ENCODE results near the gene CREBBP. TPM values are rescaled to one million over a fixed set of nuclear protein-coding genes. Genes with fewer than 3 reads are reported as not detected.

Gene CREBBP
- total and polyA plus RNA-seq, 2 donors (not counting 1 experiment from before 2014, with no cell fraction given) = 6.1 to 22.6 TPM

DNA sequence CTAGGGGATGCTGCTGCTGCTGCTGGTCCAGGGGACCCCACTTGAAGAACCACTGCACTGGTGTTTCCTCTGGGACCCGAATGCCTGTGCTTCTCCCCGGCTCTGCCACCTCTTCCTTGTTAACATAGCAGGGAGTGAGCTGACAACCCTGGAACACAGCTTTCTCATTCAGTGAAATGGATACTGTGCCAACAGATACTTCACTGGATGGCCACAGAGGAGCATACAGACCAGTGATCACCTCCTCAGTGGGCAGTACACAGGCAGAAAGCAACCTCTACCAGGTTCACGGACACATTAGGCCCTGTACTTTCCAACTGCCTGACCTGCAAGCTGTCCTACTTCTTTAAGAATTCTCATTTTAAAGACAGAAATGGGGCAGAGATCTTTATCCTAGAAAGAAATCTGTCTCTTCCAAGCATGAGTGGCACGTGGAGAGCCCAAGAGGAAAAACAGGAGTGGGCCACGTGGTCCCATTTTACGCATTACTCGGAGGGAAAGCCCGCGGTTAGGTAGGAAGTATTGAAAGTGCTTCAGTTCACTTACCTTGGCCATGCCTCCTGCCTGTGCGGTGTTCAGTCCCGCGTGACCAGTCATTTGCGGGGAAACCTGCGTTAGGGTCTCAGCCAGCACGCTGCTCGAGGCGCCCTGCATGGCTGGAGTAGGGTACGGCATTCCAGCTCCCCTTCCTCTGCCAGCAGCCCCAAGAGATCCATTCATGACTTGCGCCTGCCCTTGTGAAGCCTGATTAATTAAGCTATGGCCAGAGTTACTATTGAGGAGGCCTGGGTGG is 30.6 kb downstream of the CREBBP start:
- no peaks in the 10 kb centered on the region for H3K9me3 ChIP-seq (ENCODE audit: control insufficient read depth, insufficient read depth, low read depth, low read length)
- DNase-seq (ENCODE audit: low read depth in 2 of 2) = no peak
- H3K9ac ChIP-seq (ENCODE audit: insufficient read depth, low read length) = no peak overlapping the region
- TF ChIP-seq, protein P1, sequence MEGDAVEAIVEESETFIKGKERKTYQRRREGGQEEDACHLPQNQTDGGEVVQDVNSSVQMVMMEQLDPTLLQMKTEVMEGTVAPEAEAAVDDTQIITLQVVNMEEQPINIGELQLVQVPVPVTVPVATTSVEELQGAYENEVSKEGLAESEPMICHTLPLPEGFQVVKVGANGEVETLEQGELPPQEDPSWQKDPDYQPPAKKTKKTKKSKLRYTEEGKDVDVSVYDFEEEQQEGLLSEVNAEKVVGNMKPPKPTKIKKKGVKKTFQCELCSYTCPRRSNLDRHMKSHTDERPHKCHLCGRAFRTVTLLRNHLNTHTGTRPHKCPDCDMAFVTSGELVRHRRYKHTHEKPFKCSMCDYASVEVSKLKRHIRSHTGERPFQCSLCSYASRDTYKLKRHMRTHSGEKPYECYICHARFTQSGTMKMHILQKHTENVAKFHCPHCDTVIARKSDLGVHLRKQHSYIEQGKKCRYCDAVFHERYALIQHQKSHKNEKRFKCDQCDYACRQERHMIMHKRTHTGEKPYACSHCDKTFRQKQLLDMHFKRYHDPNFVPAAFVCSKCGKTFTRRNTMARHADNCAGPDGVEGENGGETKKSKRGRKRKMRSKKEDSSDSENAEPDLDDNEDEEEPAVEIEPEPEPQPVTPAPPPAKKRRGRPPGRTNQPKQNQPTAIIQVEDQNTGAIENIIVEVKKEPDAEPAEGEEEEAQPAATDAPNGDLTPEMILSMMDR (conservative IDR thresholded peaks at IDR 0.05 in 1 of 2, IDR thresholded peaks at IDR 0.05 in 1 of 2; ENCODE audit: low read depth in 1 of 2, low read length in 2 of 2) = no peak
- TF ChIP-seq EZH2 (IDR thresholded peaks at IDR 0.05; ENCODE audit: low read length, missing control alignments) = no peak
- peak overlapping the region; percentile 51 for H3K27ac ChIP-seq (ENCODE audit: insufficient read depth, low read length)
- peak overlapping the region; percentile 19 for H3K4me2 ChIP-seq (ENCODE audit: extremely low read depth, insufficient read depth, low read length)
- H3K4me1 ChIP-seq (ENCODE audit: control insufficient read depth, extremely low read depth, insufficient read depth, low read length) = peaks cover 15% of the 10 kb centered on the region
- peaks cover 12% of the 10 kb centered on the region for H3K36me3 ChIP-seq (ENCODE audit: control insufficient read depth, insufficient read depth, low read length)
- no peak overlapping the region for H2AFZ ChIP-seq (ENCODE audit: low read length)
- H3K79me2 ChIP-seq (ENCODE audit: control insufficient read depth, insufficient read depth, low read length) = peaks cover 87% of the 10 kb centered on the region
- no peak overlapping the region for H3K4me3 ChIP-seq (replicated peaks in 1 of 4; ENCODE audit: control extremely low read depth in 1 of 4, insufficient read depth in 1 of 4, low read depth in 3 of 4, low read length in 4 of 4)
- no peaks in the 10 kb centered on the region for H3K27me3 ChIP-seq (ENCODE audit: control insufficient read depth, insufficient read depth, low read length)
- H4K20me1 ChIP-seq (ENCODE audit: control insufficient read depth, extremely low read depth, insufficient read depth, low read length) = peaks cover 7% of the 10 kb centered on the region

GRCh38 chr16:3846595-3847091 is 33.9 kb downstream of the CREBBP start:
- H3K27me3 ChIP-seq (ENCODE audit: control insufficient read depth, insufficient read depth, low read length) = no peaks in the 10 kb centered on the region
- H3K9me3 ChIP-seq (ENCODE audit: control insufficient read depth, insufficient read depth, low read depth, low read length) = no peaks in the 10 kb centered on the region
- no peak for TF ChIP-seq EZH2 (IDR thresholded peaks at IDR 0.05; ENCODE audit: low read length, missing control alignments)
- TF ChIP-seq, protein P1 (conservative IDR thresholded peaks at IDR 0.05 in 1 of 2, IDR thresholded peaks at IDR 0.05 in 1 of 2; ENCODE audit: low read depth in 1 of 2, low read length in 2 of 2) = no peak
- H3K79me2 ChIP-seq (ENCODE audit: control insufficient read depth, insufficient read depth, low read length) = peaks cover 84% of the 10 kb centered on the region
- peaks cover 15% of the 10 kb centered on the region for H3K4me1 ChIP-seq (ENCODE audit: control insufficient read depth, extremely low read depth, insufficient read depth, low read length)
- no peak overlapping the region for H2AFZ ChIP-seq (ENCODE audit: low read length)
- H3K36me3 ChIP-seq (ENCODE audit: control insufficient read depth, insufficient read depth, low read length) = peaks cover 11% of the 10 kb centered on the region
- no peak for DNase-seq (ENCODE audit: low read depth in 2 of 2)
- no peak overlapping the region for H3K4me2 ChIP-seq (ENCODE audit: extremely low read depth, insufficient read depth, low read length)
- H3K27ac ChIP-seq (ENCODE audit: insufficient read depth, low read length) = no peak overlapping the region
- H3K9ac ChIP-seq (ENCODE audit: insufficient read depth, low read length) = no peak overlapping the region
- H3K4me3 ChIP-seq (replicated peaks in 1 of 4; ENCODE audit: control extremely low read depth in 1 of 4, insufficient read depth in 1 of 4, low read depth in 3 of 4, low read length in 4 of 4) = no peak overlapping the region
- H4K20me1 ChIP-seq (ENCODE audit: control insufficient read depth, extremely low read depth, insufficient read depth, low read length) = peaks cover 15% of the 10 kb centered on the region

- Histone ChIP-seq H3K27me3 (ENCODE audit: control insufficient read depth, insufficient read depth, low read length) (no peaks in the 10 kb centered on the region), H3K9ac (ENCODE audit: insufficient read depth, low read length) (no peak overlapping the region), H3K4me1 (ENCODE audit: control insufficient read depth, extremely low read depth, insufficient read depth, low read length) (peaks cover 15% of the 10 kb centered on the region), H3K4me2 (ENCODE audit: extremely low read depth, insufficient read depth, low read length) (no peak overlapping the region), H3K36me3 (ENCODE audit: control insufficient read depth, insufficient read depth, low read length) (peaks cover 11% of the 10 kb centered on the region), H3K4me3 (replicated peaks in 1 of 4; ENCODE audit: control extremely low read depth in 1 of 4, insufficient read depth in 1 of 4, low read depth in 3 of 4, low read length in 4 of 4) (no peak overlapping the region), H4K20me1 (ENCODE audit: control insufficient read depth, extremely low read depth, insufficient read depth, low read length) (peaks cover 15% of the 10 kb centered on the region), H3K9me3 (ENCODE audit: control insufficient read depth, insufficient read depth, low read depth, low read length) (no peaks in the 10 kb centered on the region), H3K27ac (ENCODE audit: insufficient read depth, low read length) (no peak overlapping the region), H3K79me2 (ENCODE audit: control insufficient read depth, insufficient read depth, low read length) (peaks cover 86% of the 10 kb centered on the region), H2AFZ (ENCODE audit: low read length) (no peak overlapping the region)
- TF ChIP-seq, protein P1 (conservative IDR thresholded peaks at IDR 0.05 in 1 of 2, IDR thresholded peaks at IDR 0.05 in 1 of 2; ENCODE audit: low read depth in 1 of 2, low read length in 2 of 2) = no peak
- TF ChIP-seq EZH2 (IDR thresholded peaks at IDR 0.05; ENCODE audit: low read length, missing control alignments) = no peak
- no peak for DNase-seq (ENCODE audit: low read depth in 2 of 2)
Measured at GRCh38 chr16:3846087-3846486, 34.4 kb downstream of the CREBBP start.
